Measurements from ENCODE around the gene BPIFB2.
"Not testable (repeated sequence)": the region's sequence is repeated elsewhere in the genome, so short reads cannot be mapped to it uniquely, and the experiment has no call there.

BPIFB2 gene

GRCh38 chr20:33033381-33033780 is 25.9 kb downstream of the BPIFB2 start:
- in situ Hi-C loops (cut with HindIII; ENCODE audit: low sequenced_read_pairs), result no loop called here

- in situ Hi-C loops (cut with HindIII; ENCODE audit: low sequenced_read_pairs), result no loop called here
These were observed 26.6 kb downstream of the BPIFB2 start for GRCh38 chr20:33034115-33034514.

- in situ Hi-C loops (cut with HindIII; ENCODE audit: low sequenced_read_pairs), result no loop called here
These were observed 27.5 kb downstream of the BPIFB2 start for GRCh38 chr20:33034901-33035492.

GRCh38 chr20:33037456-33037855 is 30.0 kb downstream of the BPIFB2 start:
- in situ Hi-C loops (cut with HindIII; ENCODE audit: low sequenced_read_pairs), result no loop called here

- in situ Hi-C loops (cut with HindIII; ENCODE audit: low sequenced_read_pairs), result no loop called here
These were observed 30.7 kb downstream of the BPIFB2 start for GRCh38 chr20:33038243-33038642.

GRCh38 chr20:33042430-33042829 is 34.9 kb downstream of the BPIFB2 start:
- in situ Hi-C loops (cut with HindIII; ENCODE audit: low sequenced_read_pairs), result no loop called here

- in situ Hi-C loops (cut with HindIII; ENCODE audit: low sequenced_read_pairs), result no loop called here
These were observed 35.7 kb downstream of the BPIFB2 start for GRCh38 chr20:33042983-33043730.

- in situ Hi-C loops (cut with HindIII; ENCODE audit: low sequenced_read_pairs), result no loop called here
These were observed 36.3 kb downstream of the BPIFB2 start for GRCh38 chr20:33043731-33044181.

GRCh38 chr20:33045129-33045721 is 37.7 kb downstream of the BPIFB2 start:
- in situ Hi-C loops (cut with HindIII; ENCODE audit: low sequenced_read_pairs), result not testable (repeated sequence)

- in situ Hi-C loops (cut with HindIII; ENCODE audit: low sequenced_read_pairs), result no loop called here
These were observed 38.9 kb downstream of the BPIFB2 start for GRCh38 chr20:33046412-33046811.

GRCh38 chr20:33051333-33051732 is 43.8 kb downstream of the BPIFB2 start:
- in situ Hi-C loops (cut with HindIII; ENCODE audit: low sequenced_read_pairs), result no loop called here

- in situ Hi-C loops (cut with HindIII; ENCODE audit: low sequenced_read_pairs), result no loop called here
These were observed 46.0 kb downstream of the BPIFB2 start, which contains the start of gene BPIFB3 for GRCh38 chr20:33053291-33054106. Gene BPIFB3 (plus strand): TSS chr20:33053903. CDS start chr20:33055436, 1,533 bp downstream.

GRCh38 chr20:33054381-33054780 is 46.9 kb downstream of the BPIFB2 start:
- in situ Hi-C loops (cut with HindIII; ENCODE audit: low sequenced_read_pairs), result no loop called here

GRCh38 chr20:33054791-33055190 is 47.3 kb downstream of the BPIFB2 start:
- in situ Hi-C loops (cut with HindIII; ENCODE audit: low sequenced_read_pairs), result no loop called here

- in situ Hi-C loops (cut with HindIII; ENCODE audit: low sequenced_read_pairs), result no loop called here
These were observed 51.6 kb downstream of the BPIFB2 start for GRCh38 chr20:33059136-33059535.

- in situ Hi-C loops (cut with HindIII; ENCODE audit: low sequenced_read_pairs), result no loop called here
These were observed 52.4 kb downstream of the BPIFB2 start for GRCh38 chr20:33059741-33060390.

- in situ Hi-C loops (cut with HindIII; ENCODE audit: low sequenced_read_pairs), result no loop called here
These were observed 54.1 kb downstream of the BPIFB2 start for GRCh38 chr20:33061658-33062028.

GRCh38 chr20:33062105-33062824 is 54.8 kb downstream of the BPIFB2 start:
- in situ Hi-C loops (cut with HindIII; ENCODE audit: low sequenced_read_pairs), result no loop called here

- in situ Hi-C loops (cut with HindIII; ENCODE audit: low sequenced_read_pairs), result no loop called here
These were observed 55.3 kb downstream of the BPIFB2 start for GRCh38 chr20:33062825-33063149.

GRCh38 chr20:33063271-33063670 is 55.8 kb downstream of the BPIFB2 start:
- in situ Hi-C loops (cut with HindIII; ENCODE audit: low sequenced_read_pairs), result no loop called here
